GF-D8 (cell line): ENCODE results near the gene LRRC56.
"Not testable (repeated sequence)": the region's sequence is repeated elsewhere in the genome, so short reads cannot be mapped to it uniquely, and the experiment has no call there.

Experiments used
- DNase-seq: peaks from one replicate; lab custom pipeline; 2025; lab: John Stamatoyannopoulos, UW

The LRRC56 gene

GRCh38 chr11:559020-559620 is 21.8 kb downstream of the LRRC56 start:
- no peak for DNase-seq

DNA sequence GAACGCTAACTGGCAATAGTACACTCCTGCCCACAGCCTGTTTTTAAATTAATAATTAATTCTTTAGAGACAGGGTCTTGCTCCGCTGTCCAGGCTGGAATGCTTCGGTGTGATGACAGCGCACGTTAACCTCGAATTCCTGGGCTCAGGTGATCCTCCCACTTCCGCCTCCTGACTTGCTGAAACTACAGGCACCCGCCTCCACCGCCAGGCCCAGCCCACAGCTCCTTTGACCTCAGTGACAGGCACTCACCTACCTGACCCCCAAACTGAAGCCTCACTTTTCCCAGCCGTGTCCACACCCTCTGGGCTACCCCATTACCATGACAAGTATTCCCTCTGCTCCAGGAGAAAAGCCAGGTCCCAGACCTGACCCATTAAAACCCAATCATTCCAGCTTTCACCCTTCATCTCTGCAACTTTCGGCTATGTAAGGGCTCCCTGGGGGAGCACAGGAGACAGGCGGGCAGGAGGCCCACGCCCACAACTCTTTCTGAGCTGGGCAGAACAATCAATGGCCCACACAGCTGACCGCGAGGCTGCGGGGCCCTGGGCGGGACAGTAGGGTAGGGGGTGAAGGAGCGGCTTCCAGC is 22.5 kb downstream of the LRRC56 start:
- DNase-seq, result no peak

DNA sequence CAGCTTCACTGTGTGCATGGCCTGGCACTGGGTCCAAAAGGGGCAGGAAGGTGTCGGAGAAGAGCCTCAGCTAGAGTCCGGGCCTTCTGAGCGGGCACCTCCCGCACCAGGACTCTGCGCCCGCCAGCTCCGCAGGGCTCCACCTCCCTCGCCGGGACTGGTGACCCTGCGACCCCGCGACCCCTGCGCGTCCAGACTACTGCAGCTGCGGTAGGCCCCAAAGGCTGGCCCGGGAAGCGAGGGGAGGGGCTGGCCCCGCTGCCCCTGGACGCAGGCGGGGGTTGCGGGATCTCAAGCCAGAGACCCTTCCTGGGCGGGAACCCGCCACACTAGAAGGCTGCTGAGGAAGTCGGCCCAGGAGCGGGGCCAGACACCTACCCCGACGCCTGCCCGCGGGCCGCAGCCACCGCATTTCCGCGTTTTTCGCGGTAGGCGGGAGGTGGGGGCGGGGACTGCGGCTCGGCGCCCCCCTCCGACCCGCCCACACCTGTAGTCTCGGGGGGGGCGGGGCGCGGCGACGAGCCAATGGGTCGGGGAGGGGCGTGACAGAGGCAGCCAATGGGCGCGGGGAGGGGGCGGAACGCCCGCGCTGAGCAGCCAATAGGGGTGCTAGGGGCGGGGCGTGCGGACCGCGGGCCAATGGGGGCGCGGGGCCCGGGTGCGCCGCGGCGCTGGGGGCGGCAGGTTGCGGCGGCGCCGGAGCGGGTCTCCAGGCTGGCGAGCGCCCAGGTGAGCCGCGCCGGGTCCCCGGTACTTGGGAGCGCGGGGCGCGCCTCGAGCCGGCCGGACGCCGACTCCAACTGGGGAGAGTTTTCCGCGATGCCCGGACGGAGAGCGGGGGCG is 23.2 kb downstream of the LRRC56 start, which contains the start of the genes LMNTD2 and RASSF7:
Gene LMNTD2, minus strand, starts transcription at position 434 of the 843 bp plus-strand sequence. Its CDS starts 22 bp downstream, at position 412.
Gene RASSF7, plus strand, starts transcription at position 666 of the 843 bp plus-strand sequence. CDS start 799 bp downstream, outside the sequence.
- peak; percentile 37 for DNase-seq

- no peak for DNase-seq
These were observed 24.0 kb downstream of the LRRC56 start for GRCh38 chr11:561148-562003.

DNA sequence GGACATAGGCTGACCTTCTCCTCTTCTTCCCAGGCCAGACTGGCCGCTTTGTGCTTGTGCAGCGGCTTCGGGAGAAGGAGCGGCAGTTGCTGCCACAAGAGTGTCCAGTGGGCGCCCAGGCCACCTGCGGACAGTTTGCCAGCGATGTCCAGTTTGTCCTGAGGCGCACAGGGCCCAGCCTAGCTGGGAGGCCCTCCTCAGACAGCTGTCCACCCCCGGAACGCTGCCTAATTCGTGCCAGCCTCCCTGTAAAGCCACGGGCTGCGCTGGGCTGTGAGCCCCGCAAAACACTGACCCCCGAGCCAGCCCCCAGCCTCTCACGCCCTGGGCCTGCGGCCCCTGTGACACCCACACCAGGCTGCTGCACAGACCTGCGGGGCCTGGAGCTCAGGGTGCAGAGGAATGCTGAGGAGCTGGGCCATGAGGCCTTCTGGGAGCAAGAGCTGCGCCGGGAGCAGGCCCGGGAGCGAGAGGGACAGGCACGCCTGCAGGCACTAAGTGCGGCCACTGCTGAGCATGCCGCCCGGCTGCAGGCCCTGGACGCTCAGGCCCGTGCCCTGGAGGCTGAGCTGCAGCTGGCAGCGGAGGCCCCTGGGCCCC is 24.8 kb downstream of the LRRC56 start:
- no peak for DNase-seq

GRCh38 chr11:563066-563811 is 25.9 kb downstream of the LRRC56 start:
- DNase-seq, result no peak

- no peak for DNase-seq
These were observed 26.7 kb downstream of the LRRC56 start for GRCh38 chr11:563812-564578.

DNA sequence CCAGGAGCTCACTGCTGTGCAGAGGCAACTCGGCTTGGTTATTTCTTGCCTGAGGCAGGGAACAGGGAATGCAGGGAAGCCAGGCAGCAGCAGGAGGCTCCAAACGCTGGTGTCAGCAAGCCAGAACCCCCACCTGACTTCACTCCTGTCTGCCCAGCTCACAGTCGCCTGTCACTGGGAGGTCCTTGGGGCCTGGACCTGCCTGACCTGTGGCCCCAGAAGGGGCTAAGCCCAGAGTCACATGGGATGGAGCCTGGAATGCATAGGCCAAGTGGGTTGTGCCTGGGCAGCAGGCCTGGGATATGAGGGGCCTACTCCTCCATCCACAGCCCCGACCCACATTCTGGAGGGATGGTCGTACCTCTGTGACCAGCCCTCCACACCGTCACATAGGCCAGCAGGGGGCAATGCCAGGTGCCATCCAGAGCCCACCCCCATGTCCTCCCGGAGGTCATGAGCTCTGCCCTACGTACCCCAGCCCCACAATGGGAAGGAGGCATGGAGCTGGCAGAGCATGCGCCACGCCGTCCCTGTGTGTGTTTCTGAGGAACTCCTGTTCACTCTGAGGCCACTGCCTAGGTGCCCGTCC is 28.7 kb downstream of the LRRC56 start:
- no peak for DNase-seq

GRCh38 chr11:567011-567628 is 29.8 kb downstream of the LRRC56 start:
- DNase-seq, result no peak

DNA sequence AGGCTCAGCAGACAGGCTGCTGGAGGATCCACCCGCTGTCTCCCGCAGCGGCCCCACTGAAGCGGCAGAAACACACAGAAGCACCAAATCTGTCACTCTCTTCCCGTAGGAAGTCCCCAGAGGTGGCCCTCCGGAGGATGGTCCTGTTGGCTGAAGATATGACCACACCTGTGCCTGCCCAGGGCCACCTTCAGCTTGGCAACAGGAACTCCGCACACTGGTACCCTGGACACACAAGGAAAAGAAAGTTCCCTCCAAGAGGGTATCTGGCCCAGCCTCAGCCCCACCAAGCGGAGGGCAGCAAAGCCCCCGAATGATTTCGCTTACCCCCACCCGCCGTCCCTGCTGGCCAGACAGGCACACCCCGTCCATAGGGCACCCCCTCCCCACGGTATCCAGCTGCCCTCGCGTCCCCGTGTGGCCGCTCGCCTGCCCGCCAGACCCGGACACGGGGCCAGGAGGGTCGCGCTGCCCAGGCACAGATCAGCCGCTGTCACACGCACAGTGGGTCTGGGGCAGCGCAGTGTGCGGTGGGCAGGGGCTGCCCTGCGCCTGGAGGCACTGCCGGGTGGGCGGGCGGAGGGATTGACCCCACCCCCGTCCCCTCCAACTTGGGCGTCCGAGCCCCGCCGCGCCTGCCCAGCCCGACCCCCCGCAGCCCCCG is 30.4 kb downstream of the LRRC56 start:
- no peak for DNase-seq

DNA sequence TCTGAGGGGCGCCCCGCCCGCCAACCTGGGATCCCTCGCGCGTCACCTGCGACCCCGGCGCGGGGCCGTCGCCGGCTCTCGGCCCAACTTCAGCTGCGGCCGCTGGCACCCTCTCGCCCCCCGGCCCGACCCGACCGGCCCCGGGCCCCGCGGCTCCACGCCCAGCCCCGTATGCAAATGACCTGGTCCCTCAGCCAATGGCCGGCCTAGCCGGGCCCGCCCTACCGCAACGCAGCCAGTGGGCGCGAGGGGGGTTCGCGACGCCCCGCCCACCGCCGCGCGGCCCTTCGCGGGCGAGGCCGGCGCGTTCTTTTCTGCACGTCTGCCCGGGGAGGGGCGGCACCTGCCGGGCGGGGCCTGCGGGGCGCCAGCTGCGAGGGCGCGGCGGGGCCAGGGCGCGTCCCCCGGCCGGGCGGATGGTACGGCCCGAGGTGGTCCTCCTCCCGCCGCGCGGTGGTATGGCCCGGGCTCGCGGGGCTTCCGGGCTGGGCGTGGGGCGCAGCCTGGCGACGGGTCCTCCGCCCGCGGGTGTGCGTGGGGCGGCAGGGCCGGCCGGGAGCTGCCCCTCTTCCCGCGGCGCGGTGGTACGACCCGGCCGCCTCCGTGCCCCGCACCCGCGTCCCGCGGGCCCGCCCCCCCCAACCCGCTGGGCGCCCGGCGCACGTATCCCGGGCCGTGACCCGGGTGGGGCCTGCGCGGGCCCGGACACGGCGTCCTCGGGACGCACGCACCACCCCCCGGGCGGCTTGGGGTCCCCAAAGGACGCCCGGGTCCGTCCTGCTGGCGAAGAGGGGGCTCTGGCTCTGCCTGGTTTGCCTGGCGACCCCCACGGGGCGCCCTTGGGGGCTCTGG is 31.2 kb downstream of the LRRC56 start:
- peak; percentile 56 for DNase-seq

DNA sequence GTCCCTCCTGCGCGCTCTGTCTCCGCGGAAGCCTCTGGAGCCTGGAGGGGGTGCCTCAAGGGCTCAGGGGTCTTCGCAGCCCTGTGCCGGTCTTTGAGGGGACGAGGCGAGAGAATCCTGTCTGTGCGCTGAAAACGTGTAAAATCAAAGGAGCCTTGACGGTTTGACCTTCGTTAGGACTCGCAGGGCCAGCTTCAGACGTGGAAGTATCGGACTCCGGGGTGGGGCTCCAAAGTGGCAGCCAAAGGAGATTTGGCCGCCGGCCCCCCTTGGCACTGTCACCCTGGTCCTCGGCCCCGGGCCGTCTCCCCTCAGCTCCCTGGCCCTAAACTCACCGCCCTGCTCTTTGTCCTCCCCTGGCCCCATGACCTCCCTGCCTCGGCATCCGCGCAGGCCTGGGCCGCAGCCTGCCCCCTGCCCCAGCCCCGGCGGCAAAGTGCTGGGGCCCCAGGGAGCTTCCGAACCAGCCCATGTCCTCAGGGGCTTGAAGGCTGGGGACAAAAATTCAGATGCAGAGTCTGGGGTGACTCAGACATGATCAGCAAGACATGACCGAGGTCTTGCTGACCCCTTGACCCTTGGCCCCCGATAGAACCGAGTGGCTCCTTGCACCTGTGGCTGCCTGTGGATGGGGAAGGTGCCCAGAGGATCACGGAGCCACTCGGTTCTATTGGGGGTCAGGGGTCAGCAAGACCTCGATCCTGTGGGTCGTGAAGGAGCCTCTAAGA is 32.0 kb downstream of the LRRC56 start:
- DNase-seq, result no peak

GRCh38 chr11:571802-572185 is 34.5 kb downstream of the LRRC56 start:
- DNase-seq, result no peak

DNA sequence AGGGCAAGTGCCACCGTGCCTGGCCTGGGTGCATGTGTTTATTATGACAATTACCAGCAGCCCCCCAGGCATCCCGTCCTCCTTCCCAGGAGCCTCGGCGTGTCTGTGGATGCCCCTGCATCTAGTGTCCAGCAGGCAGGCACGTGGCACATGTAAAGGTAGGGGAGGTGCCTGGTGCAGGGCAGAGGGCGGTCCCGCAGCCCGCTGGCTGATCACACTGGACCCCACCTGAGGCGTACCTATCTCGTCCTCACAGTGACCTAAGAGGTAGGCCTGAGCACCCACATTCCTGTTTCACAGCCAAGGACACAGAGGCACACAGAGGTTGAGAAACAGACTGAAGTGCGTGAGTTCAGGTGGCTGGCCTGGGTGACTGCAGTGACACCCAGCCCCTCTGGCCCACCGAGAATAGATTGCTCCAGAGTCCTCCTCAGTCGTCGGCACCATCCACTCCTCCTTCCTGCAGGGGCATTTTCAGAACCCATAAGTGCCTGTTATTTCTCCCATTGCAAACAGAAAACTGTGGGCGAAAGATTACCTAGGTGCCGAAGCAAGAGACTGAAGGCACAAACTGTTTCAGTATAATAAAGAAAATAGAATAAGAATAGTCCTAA is 35.9 kb downstream of the LRRC56 start:
- DNase-seq, result no peak

- DNase-seq, result not testable (repeated sequence)
These were observed 36.8 kb downstream of the LRRC56 start for GRCh38 chr11:574031-574570.

- DNase-seq, result no peak
These were observed 37.4 kb downstream of the LRRC56 start for GRCh38 chr11:574632-575312.
